Neural cell (in vitro differentiated cells): ENCODE data around the gene MRTFA.

ENCODE experiments used
- CTCF ChIP-seq: fragments of 450-650 bp; IDR thresholded peaks from 2 replicates; pipeline ENCODE4 v1.5.1; 2014; ENCODE audit warnings: antibody characterized with exemption, mild to moderate bottlenecking, moderate library complexity; ENCODE audit not compliant: poor library complexity, severe bottlenecking
- EP300 ChIP-seq: fragments of 450-650 bp; conservative IDR thresholded peaks from 2 replicates; pipeline ENCODE4 v1.6.1; 2014; ENCODE audit warnings: antibody characterized with exemption, mild to moderate bottlenecking, moderate library complexity; ENCODE audit not compliant: poor library complexity, severe bottlenecking
- EZH2 ChIP-seq: fragments of 200-600, 300-800 bp; shearing (Covaris generic), sonication (generic); IDR thresholded peaks from 2 replicates; pipeline ENCODE4 v1.6.1; 2014; ENCODE audit warnings: antibody characterized with exemption, low read length, borderline replicate concordance, mild to moderate bottlenecking; ENCODE audit not compliant: insufficient read depth, poor library complexity, severe bottlenecking
- MXI1 ChIP-seq: fragments of 450-650 bp; conservative IDR thresholded peaks from 2 replicates; pipeline ENCODE4 v1.6.1; 2014; ENCODE audit warnings: antibody characterized with exemption, mild to moderate bottlenecking; ENCODE audit not compliant: poor library complexity, severe bottlenecking
- POLR2AphosphoS5 ChIP-seq: IDR thresholded peaks from 2 replicates; pipeline ENCODE4 v1.6.1; 2012
- SMC3 ChIP-seq: fragments of 450-650 bp; conservative IDR thresholded peaks from 2 replicates; pipeline ENCODE4 v1.6.1; 2014; ENCODE audit warnings: antibody characterized with exemption, mild to moderate bottlenecking, moderate library complexity; ENCODE audit not compliant: poor library complexity
- TAF1 ChIP-seq: IDR thresholded peaks from 2 replicates; pipeline ENCODE4 v1.6.1; 2012; ENCODE audit warnings: low read depth

- TF ChIP-seq CTCF (no peak), TAF1 (no peak), EP300 (no peak), POLR2AphosphoS5 (no peak), EZH2 (no peak), SMC3 (no peak), MXI1 (no peak)
These were observed 78.5 kb downstream of the MRTFA start for GRCh38 chr22:40557972-40558371.
